Activated CD8-positive, alpha-beta T cell treated with anti-CD3 and anti-CD28 coated beads for 36 hours (primary cell): ENCODE results near the gene SYTL5. TPM values are rescaled to one million over a fixed set of nuclear protein-coding genes. Genes with fewer than 3 reads are reported as not detected.

Experiments used
- ATAC-seq: fragments of 200-7000 bp; cut with Tn5 transposase; one replicate; pipeline ENCODE4 v1.10.0; 2021; ENCODE audit warnings: mild to moderate bottlenecking, moderate library complexity
- CTCF ChIA-PET: fragments of 350-600 bp; sonication (Branson Sonifier 250); formaldehyde crosslinking; loops from one replicate; lab custom pipeline; 2021; ENCODE audit warnings: antibody characterized with exemption; lab: Charles Lee
- POLR2A ChIA-PET: fragments of 350-600 bp; sonication (Branson Sonifier 250); formaldehyde crosslinking; loops from one replicate; lab custom pipeline; 2021; ENCODE audit warnings: antibody characterized with exemption; lab: Charles Lee
- DNase-seq: peaks from one replicate; pipeline ENCODE4 v3.0.0-alpha.2; 2020
- H3K27ac Mint-ChIP-seq: one replicate; pipeline ENCODE4 v1.8.0; 2021; ENCODE audit warnings: mild to moderate bottlenecking, mixed read lengths
- H3K27me3 Mint-ChIP-seq: one replicate; pipeline ENCODE4 v1.8.0; 2021; ENCODE audit warnings: mixed read lengths
- H3K36me3 Mint-ChIP-seq: one replicate; pipeline ENCODE4 v1.8.0; 2021; ENCODE audit warnings: low read depth, mixed read lengths
- H3K4me1 Mint-ChIP-seq: one replicate; pipeline ENCODE4 v1.8.0; 2021; ENCODE audit warnings: low read depth, mixed read lengths
- H3K4me3 Mint-ChIP-seq: one replicate; pipeline ENCODE4 v1.8.0; 2021; ENCODE audit warnings: mild to moderate bottlenecking, moderate library complexity, mixed read lengths
- H3K9me3 Mint-ChIP-seq: one replicate; pipeline ENCODE4 v1.8.0; 2021; ENCODE audit warnings: mixed read lengths
- intact Hi-C: fragments of 100-400 bp; cut with micrococcal nuclease; formaldehyde crosslinking; loops from one replicate; pipeline ENCODE4 v1.10.0; 2022
- total RNA-seq, 2 experiments: library from RNA; stranded (reverse); gene quantifications; one replicate each; pipeline ENCODE4 v1.2.3, GENCODE V29; 2021
- TF ChIP-seq, protein P1 (sequence below): fragments of 200-600 bp; IDR thresholded peaks from one replicate; pipeline ENCODE4 v1.8.0; 2022; ENCODE audit warnings: antibody characterized with exemption, mild to moderate bottlenecking

Gene SYTL5
- total RNA-seq, 2 experiments from 2014 or later, result not detected

GRCh38 chrX:38055170-38055847 lies 49.0 kb downstream of the SYTL5 start:
- ChIA-PET POLR2A (no interaction called here), CTCF (no interaction called here)
- ATAC-seq (no peak), DNase-seq (no peak)
- no peak overlapping the region for H3K27ac Mint-ChIP-seq
- H3K9me3 Mint-ChIP-seq, result no peaks in the 10 kb centered on the region
- peaks cover 3% of the 10 kb centered on the region for H3K27me3 Mint-ChIP-seq
- H3K36me3 Mint-ChIP-seq, result no peaks in the 10 kb centered on the region
- TF ChIP-seq, protein P1, sequence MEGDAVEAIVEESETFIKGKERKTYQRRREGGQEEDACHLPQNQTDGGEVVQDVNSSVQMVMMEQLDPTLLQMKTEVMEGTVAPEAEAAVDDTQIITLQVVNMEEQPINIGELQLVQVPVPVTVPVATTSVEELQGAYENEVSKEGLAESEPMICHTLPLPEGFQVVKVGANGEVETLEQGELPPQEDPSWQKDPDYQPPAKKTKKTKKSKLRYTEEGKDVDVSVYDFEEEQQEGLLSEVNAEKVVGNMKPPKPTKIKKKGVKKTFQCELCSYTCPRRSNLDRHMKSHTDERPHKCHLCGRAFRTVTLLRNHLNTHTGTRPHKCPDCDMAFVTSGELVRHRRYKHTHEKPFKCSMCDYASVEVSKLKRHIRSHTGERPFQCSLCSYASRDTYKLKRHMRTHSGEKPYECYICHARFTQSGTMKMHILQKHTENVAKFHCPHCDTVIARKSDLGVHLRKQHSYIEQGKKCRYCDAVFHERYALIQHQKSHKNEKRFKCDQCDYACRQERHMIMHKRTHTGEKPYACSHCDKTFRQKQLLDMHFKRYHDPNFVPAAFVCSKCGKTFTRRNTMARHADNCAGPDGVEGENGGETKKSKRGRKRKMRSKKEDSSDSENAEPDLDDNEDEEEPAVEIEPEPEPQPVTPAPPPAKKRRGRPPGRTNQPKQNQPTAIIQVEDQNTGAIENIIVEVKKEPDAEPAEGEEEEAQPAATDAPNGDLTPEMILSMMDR, result no peak
- no peak overlapping the region for H3K4me3 Mint-ChIP-seq
- intact Hi-C loops, result no loop called here
- H3K4me1 Mint-ChIP-seq, result no peaks in the 10 kb centered on the region

GRCh38 chrX:38060331-38060878 lies 54.1 kb downstream of the SYTL5 start:
- CTCF ChIA-PET, result no interaction called here

DNA sequence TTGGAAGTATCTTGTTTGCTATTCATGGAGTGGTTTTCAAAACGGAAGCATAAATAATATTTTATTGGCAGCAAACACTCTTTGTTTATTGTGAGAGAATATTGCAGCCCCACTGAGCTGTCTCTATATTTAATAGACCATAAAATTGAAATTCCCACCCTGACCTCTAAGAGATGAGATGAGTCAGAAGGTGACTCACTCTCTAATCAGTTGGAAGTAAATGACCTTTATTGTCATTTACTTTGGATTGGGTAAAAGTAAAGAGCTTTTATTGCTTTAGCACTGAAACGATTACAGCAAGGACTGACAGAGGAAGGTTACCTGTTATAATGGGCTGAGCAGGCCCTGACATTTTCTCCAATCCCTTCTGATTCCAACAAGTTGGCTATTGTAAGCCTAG lies 55.0 kb downstream of the SYTL5 start:
- H3K4me1 Mint-ChIP-seq, result no peaks in the 10 kb centered on the region
- ChIA-PET CTCF (no interaction called here), POLR2A (no interaction called here)
- ATAC-seq (no peak), DNase-seq (no peak)
- TF ChIP-seq, protein P1, result no peak
- H3K27ac Mint-ChIP-seq, result no peak overlapping the region
- no peaks in the 10 kb centered on the region for H3K9me3 Mint-ChIP-seq
- no peaks in the 10 kb centered on the region for H3K36me3 Mint-ChIP-seq
- no peaks in the 10 kb centered on the region for H3K27me3 Mint-ChIP-seq
- intact Hi-C loops, result no loop called here
- no peak overlapping the region for H3K4me3 Mint-ChIP-seq

More at GRCh38 chrX:38060331-38060878, 54.1 kb downstream of the SYTL5 start:
- Mint-ChIP-seq H3K4me1 (no peaks in the 10 kb centered on the region), H3K4me3 (no peak overlapping the region), H3K9me3 (no peaks in the 10 kb centered on the region), H3K27me3 (no peaks in the 10 kb centered on the region), H3K27ac (no peak overlapping the region), H3K36me3 (no peaks in the 10 kb centered on the region)
- intact Hi-C loops, result no loop called here
- TF ChIP-seq, protein P1, result no peak
- POLR2A ChIA-PET, result no interaction called here
- ATAC-seq (no peak), DNase-seq (no peak)

DNA sequence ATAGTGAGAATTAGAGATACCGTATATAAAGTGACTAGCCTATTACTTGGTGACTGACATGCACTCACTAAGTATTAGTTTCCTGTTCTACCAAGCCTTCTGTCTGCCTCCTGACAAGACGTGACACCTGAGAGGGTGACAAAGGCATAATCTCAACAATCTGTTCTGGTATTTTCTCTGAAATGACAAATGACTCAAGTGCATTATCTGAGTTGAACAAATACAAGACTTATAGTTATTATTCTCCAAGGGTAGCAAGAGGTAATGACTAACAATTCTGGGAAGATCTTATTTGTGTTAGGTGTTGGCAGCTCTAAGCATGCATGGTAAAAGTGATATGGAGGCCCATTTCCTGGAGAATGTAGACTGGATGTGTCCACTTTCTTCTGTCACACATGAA lies 60.6 kb downstream of the SYTL5 start:
- no peak overlapping the region for H3K27ac Mint-ChIP-seq
- no peak for ATAC-seq
- no peak overlapping the region for H3K4me3 Mint-ChIP-seq
- TF ChIP-seq, protein P1, result no peak
- no peaks in the 10 kb centered on the region for H3K27me3 Mint-ChIP-seq
- H3K36me3 Mint-ChIP-seq, result no peaks in the 10 kb centered on the region
- ChIA-PET POLR2A (no interaction called here), CTCF (no interaction called here)
- DNase-seq, result no peak
- intact Hi-C loops, result no loop called here
- H3K4me1 Mint-ChIP-seq, result no peaks in the 10 kb centered on the region
- no peaks in the 10 kb centered on the region for H3K9me3 Mint-ChIP-seq

- ATAC-seq, result no peak
- TF ChIP-seq, protein P1, result no peak
These were observed 62.9 kb downstream of the SYTL5 start for GRCh38 chrX:38069273-38069672.

More at GRCh38 chrX:38069273-38069672, 62.9 kb downstream of the SYTL5 start:
- Mint-ChIP-seq H3K27me3 (no peaks in the 10 kb centered on the region), H3K27ac (no peak overlapping the region), H3K4me1 (no peaks in the 10 kb centered on the region), H3K4me3 (no peak overlapping the region), H3K9me3 (no peaks in the 10 kb centered on the region), H3K36me3 (no peaks in the 10 kb centered on the region)
- DNase-seq, result no peak
- CTCF ChIA-PET, result no interaction called here
- POLR2A ChIA-PET, result no interaction called here
- intact Hi-C loops, result no loop called here
